ENCODE measurements around the gene POLE2.
"Not testable (repeated sequence)": the region's sequence is repeated elsewhere in the genome, so short reads cannot be mapped to it uniquely, and the experiment has no call there.

Gene POLE2

GRCh38 chr14:49619273-49619672, 68.7 kb downstream of the POLE2 start:
- not testable (repeated sequence) for DNase-seq (ENCODE audit: low read depth)

DNA sequence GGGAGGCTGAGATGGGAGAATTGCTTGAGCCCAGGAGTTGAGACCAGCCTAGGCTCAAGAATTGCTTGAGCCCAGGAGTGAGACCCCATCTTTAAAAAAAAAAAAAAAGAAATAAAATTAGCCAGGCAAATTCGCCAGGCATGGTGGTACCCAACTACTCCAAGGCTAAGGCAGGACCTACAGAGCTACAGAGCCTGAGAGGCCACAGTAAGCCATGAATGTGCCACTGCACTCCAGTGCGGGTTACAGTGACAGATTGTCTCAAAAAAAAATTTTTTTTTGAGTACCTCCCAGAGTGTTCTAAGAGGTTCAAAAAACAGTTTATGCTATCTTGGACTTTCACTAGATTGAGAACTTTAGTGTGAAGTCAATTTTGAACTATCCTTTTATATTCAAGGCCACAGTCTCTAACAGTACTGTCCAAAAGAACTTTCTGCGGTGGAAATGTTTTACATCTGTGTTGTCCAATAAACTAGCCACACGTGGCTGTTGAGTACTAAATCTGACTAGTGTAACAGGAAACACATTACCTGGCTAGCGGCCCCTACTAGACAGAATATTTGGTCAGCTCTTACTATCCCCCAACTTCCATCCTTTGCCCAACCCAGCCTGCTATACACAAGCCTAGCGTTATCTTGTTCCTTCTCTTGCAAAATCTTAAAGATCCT, 70.0 kb downstream of the POLE2 start:
- DNase-seq (ENCODE audit: low read depth): no peak

DNA sequence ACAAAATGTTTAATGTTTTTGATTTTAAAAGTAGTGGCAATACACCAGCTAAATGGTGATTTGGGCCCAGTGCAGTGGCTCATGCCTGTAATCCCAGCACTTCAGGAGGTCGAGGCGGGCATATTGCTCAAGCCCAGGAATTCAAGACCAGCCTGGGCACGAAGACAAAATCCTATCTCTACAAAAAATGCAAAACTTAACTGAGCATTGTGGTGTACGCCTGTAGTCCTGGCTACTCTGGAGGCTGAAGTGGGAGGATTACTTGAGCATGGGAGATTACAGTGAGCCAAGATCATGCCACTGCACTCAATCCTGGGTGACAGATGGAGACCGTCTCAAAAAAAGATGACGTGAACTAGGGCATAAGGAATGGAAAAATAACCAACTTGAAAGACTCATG, 72.2 kb downstream of the POLE2 start:
- DNase-seq (ENCODE audit: low read depth): no peak

GRCh38 chr14:49614196-49614595, 73.8 kb downstream of the POLE2 start:
- DNase-seq (ENCODE audit: low read depth): no peak

- no peak for DNase-seq (ENCODE audit: low read depth)
Observed at GRCh38 chr14:49612671-49613070, 75.3 kb downstream of the POLE2 start.

DNA sequence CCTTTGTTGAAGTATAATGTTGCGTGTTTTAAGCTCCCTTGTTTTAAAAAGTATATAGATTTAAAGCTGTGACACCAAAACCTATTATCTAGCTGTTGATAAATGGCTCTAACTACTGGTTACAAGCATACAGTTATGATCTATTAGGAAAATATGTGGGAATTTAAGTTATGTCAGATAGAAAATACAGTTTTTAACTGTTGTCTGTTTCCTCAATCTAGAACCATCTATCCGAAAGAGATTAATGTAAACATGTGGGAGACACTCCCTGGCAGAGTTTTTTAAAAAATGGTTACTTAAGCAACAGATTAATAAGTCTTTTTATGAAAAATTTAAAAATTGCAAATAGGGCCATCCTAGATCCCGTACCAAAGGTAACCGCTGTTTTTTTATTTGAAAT, 75.8 kb downstream of the POLE2 start:
- no peak for DNase-seq (ENCODE audit: low read depth)

DNA sequence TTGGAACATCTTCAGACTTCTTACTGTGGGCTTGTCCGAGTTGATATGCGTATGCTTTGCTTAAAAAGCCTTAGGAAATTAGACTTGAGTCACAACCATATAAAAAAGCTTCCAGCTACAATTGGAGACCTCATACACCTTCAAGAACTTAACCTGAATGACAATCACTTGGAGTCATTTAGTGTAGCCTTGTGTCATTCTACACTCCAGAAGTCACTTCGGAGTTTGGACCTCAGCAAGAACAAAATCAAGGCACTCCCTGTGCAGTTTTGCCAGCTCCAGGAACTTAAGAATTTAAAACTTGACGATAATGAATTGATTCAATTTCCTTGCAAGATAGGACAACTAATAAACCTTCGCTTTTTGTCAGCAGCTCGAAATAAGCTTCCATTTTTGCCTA, 80.4 kb downstream of the POLE2 start:
- no peak for DNase-seq (ENCODE audit: low read depth)

DNA sequence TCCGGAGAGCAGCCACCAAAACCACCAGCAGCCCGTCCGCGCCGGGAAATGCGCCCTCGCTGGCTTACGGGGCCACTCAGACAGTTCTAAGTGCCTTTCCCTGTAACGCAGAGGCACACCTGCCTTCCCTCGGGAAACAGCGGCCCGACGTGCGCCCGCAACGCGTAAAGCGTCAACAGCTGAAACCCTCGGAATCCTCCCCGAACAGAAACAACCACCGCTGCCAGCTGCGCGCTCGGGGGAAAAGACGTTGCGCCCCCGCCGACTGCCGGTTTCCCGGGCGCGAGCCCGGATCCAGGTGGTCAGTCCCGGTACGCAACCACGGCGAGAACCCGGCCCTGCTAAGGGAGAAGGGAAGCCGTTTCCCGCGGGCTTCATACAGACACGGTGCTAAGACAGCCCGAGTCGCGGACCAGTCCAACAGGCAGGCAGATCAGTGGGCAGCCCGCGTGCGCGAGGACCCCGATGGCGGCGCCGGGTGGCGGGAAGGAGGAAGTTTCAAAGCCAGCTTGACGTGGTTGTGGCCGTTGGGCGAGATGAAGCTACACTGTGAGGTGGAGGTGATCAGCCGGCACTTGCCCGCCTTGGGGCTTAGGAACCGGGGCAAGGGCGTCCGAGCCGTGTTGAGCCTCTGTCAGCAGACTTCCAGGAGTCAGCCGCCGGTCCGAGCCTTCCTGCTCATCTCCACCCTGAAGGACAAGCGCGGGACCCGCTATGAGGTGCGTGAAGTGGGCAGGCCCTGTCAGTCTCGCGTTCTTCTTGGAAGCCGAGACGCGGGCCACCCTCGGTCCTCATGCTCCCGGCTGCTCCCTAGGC, 89.3 kb downstream of the POLE2 start, which contains the start of gene LRR1:
Gene LRR1 (plus strand): TSS at position 456 of the 816 bp plus-strand sequence. CDS start 81 bp downstream, at position 537.
- DNase-seq (ENCODE audit: low read depth): peak; percentile 78

DNA sequence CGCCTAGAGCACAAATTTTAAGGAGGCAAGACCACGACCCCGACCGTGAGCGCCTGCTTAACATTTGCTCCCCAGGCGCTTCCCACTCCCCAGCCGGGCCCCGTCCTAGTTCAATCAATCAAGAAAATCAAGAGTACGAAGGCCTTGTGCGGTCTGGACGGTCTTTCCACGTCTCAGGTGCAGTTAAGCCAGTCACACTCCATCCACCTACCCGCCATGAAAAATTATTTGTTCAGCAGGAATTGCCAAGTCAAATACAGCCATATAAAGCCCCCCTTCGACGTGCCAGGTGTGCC, 89.9 kb downstream of the POLE2 start:
- DNase-seq (ENCODE audit: low read depth): no peak

DNA sequence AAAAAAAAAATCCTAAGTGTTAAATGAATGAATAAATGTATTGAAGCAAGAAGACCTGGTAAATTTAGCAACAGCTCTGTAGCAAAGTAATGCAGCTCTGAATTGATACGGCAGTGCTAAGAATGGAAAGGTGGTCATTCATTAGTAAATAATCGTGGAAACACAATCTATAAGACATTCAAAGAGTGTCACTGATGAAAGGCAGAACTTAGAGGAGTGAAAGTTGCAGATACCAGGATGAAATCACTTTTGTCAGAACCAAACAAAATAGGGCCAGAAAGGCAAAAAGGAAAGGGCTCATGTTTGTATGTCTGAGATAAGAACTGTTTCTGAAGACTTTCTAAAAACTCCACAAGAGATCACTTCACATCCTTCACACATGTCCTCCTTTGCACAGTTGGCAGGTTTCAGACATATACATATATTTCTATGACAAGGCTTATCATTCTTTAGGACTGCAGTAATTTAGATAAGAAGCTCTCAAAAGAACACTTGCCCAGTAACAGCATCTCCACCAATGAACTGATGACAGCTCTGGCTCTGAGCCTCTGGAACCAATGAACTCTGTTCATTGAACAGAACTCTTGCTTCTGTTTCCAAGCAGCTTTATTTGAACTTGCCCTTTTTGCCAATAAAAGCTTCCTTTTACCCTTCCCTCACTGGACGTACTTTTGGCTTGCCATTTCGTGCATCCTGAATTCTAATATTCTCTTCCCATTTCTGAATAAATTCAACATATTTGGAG, 93.5 kb downstream of the POLE2 start:
- no peak for DNase-seq (ENCODE audit: low read depth)

Data from stimulated activated CD8-positive, alpha-beta memory T cell treated with anti-CD3 and anti-CD28 coated beads, Interleukin-4, amount 100 ng/mL, for 24 hours (primary cell).